HepG2 (cell line): Measurements from ENCODE around the gene ZNF674. TPM values are rescaled to one million over a fixed set of nuclear protein-coding genes. Genes with fewer than 3 reads are reported as not detected.

ENCODE experiments used
- ARHGAP35 ChIP-seq: sonication (generic); formaldehyde crosslinking; IDR thresholded peaks from 2 replicates; pipeline ENCODE4 v1.9.0; 2022; ENCODE audit warnings: mild to moderate bottlenecking, inconsistent platforms, moderate library complexity, missing genetic modification reagents, borderline replicate concordance
- BCL3 ChIP-seq: sonication (generic); formaldehyde crosslinking; IDR thresholded peaks from 2 replicates; pipeline ENCODE4 v1.5.1; 2020; ENCODE audit warnings: mild to moderate bottlenecking, missing genetic modification reagents, moderate library complexity
- CBFB ChIP-seq: sonication (generic); formaldehyde crosslinking; IDR thresholded peaks from 2 replicates; pipeline ENCODE4 v1.4.0; 2020; ENCODE audit warnings: missing genetic modification reagents
- EED ChIP-seq: sonication (generic); formaldehyde crosslinking; IDR thresholded peaks from 2 replicates; pipeline ENCODE4 v1.5.0; 2020; ENCODE audit warnings: mild to moderate bottlenecking, missing genetic modification reagents
- EHMT2 ChIP-seq: fragments of 200-600 bp; sonication (generic); IDR thresholded peaks from 2 replicates; pipeline ENCODE4 v1.7.0; 2017; ENCODE audit warnings: antibody characterized with exemption, low read depth, low read length, borderline replicate concordance
- ERF ChIP-seq: IDR thresholded peaks from 2 replicates; pipeline ENCODE4 v1.6.1; 2018; ENCODE audit warnings: missing biosample characterization, missing genetic modification reagents
- FOXO1 ChIP-seq: sonication (generic); formaldehyde crosslinking; IDR thresholded peaks from 2 replicates; pipeline ENCODE4 v1.4.0; 2020; ENCODE audit warnings: missing genetic modification reagents
- HDAC2 ChIP-seq: sonication (generic); formaldehyde crosslinking; IDR thresholded peaks from 2 replicates; pipeline ENCODE4 v1.4.0; 2020; ENCODE audit warnings: missing genetic modification reagents
- HNF4A ChIP-seq: sonication (generic); formaldehyde crosslinking; IDR thresholded peaks from 2 replicates; pipeline ENCODE4 v1.4.0; 2020; ENCODE audit warnings: missing genetic modification reagents
- HNRNPUL1 ChIP-seq: fragments of 200-400 bp; formaldehyde crosslinking; IDR thresholded peaks from 2 replicates; pipeline ENCODE4 v1.6.1; 2017; ENCODE audit warnings: low read depth, mild to moderate bottlenecking, low read length, moderate library complexity
- HOXA5 ChIP-seq: sonication (generic); formaldehyde crosslinking; IDR thresholded peaks from 2 replicates; pipeline ENCODE4 v1.4.0; 2020; ENCODE audit warnings: missing genetic modification reagents
- KDM2A ChIP-seq: sonication (generic); formaldehyde crosslinking; IDR thresholded peaks from 2 replicates; pipeline ENCODE4 v1.4.0; 2020; ENCODE audit warnings: low read depth, missing genetic modification reagents, borderline replicate concordance
- KLF12 ChIP-seq: sonication (generic); formaldehyde crosslinking; IDR thresholded peaks from 2 replicates; pipeline ENCODE4 v1.4.0; 2020; ENCODE audit warnings: missing genetic modification reagents, borderline replicate concordance
- MBD4 ChIP-seq: IDR thresholded peaks from 2 replicates; pipeline ENCODE4 v1.6.1; 2012; ENCODE audit warnings: low read length, inconsistent platforms, borderline replicate concordance
- MIER3 ChIP-seq: IDR thresholded peaks from 2 replicates; pipeline ENCODE4 v1.6.1; 2016; ENCODE audit warnings: missing compliant biosample characterization, borderline replicate concordance
- NFE2 ChIP-seq: sonication (generic); formaldehyde crosslinking; IDR thresholded peaks from 2 replicates; pipeline ENCODE4 v1.4.0; 2020; ENCODE audit warnings: missing genetic modification reagents
- STAT6 ChIP-seq: sonication (generic); formaldehyde crosslinking; IDR thresholded peaks from 2 replicates; pipeline ENCODE4 v1.4.0; 2020; ENCODE audit warnings: missing genetic modification reagents, mild to moderate bottlenecking, borderline replicate concordance
- TOE1 ChIP-seq: sonication (generic); formaldehyde crosslinking; IDR thresholded peaks from 2 replicates; pipeline ENCODE4 v1.4.0; 2020; ENCODE audit warnings: mild to moderate bottlenecking, missing genetic modification reagents
- ZBTB34 ChIP-seq: sonication (generic); formaldehyde crosslinking; IDR thresholded peaks from 2 replicates; pipeline ENCODE4 v1.8.0; 2022; ENCODE audit warnings: mild to moderate bottlenecking, missing genetic modification reagents
- ZKSCAN1 ChIP-seq: fragments of 150-350 bp; IDR thresholded peaks from 2 replicates; pipeline ENCODE4 v1.6.1; 2014; ENCODE audit warnings: low read length
- ZNF225 ChIP-seq: sonication (generic); formaldehyde crosslinking; IDR thresholded peaks from 2 replicates; pipeline ENCODE4 v1.4.0; 2020; ENCODE audit warnings: mild to moderate bottlenecking, missing genetic modification reagents
- ZNF496 ChIP-seq: sonication (generic); formaldehyde crosslinking; IDR thresholded peaks from 2 replicates; pipeline ENCODE4 v1.8.1; 2023; ENCODE audit warnings: mild to moderate bottlenecking, moderate library complexity, missing genetic modification reagents; ENCODE audit not compliant: insufficient replicate concordance
- ZNF740 ChIP-seq: sonication (generic); formaldehyde crosslinking; IDR thresholded peaks from 2 replicates; pipeline ENCODE4 v1.4.0; 2020; ENCODE audit warnings: missing genetic modification reagents
- ZNF761 ChIP-seq: sonication (generic); formaldehyde crosslinking; conservative IDR thresholded peaks from 2 replicates; pipeline ENCODE4 v1.4.0; 2020; ENCODE audit warnings: mild to moderate bottlenecking, missing genetic modification reagents
- ZNF782 ChIP-seq: sonication (generic); formaldehyde crosslinking; IDR thresholded peaks from 2 replicates; pipeline ENCODE4 v1.4.0; 2020; ENCODE audit warnings: missing genetic modification reagents, mild to moderate bottlenecking, borderline replicate concordance
- ZSCAN9 ChIP-seq: IDR thresholded peaks from 2 replicates; pipeline ENCODE4 v1.6.1; 2016; ENCODE audit warnings: borderline replicate concordance
- polyA plus RNA-seq, 8 experiments: library from polyadenylated mRNA; depleted of rRNA in 3 of 8; stranded (reverse) in 7 of 8; unstranded in 1 of 8; fragments of >200 nt; fragmentation: Illumina TruSeq in 4 of 8; extraction: Trizol in 4 of 8; gene quantifications; 2 replicates each; pipeline versions ENCODE4 v1.2.1 to v1.2.3, GENCODE V29; 2011 to 2016; ENCODE audit warnings: low read depth in 4 of 8, missing spikeins in 1 of 8, mixed read lengths in 1 of 8; ENCODE audit not compliant: insufficient read depth in 1 of 8
- total RNA-seq, 5 experiments: library from RNA; depleted of rRNA; stranded (reverse); fragments of >200 nt; fragmentation: Illumina TruSeq; extraction: Trizol; gene quantifications; 2 replicates each; pipeline ENCODE4 v1.2.3, GENCODE V29; 2016; ENCODE audit warnings: low read depth in 1 of 5

Gene ZNF674
- total and polyA plus RNA-seq, 2 of the 13 experiments (the other 11 are each of a cell fraction or from before 2014, with no cell fraction given): 2.9 to 3.5 TPM

GRCh38 chrX:46573892-46574773 lies 28.9 kb upstream of the ZNF674 start (continued):
- TF ChIP-seq KLF12 (CRISPR knock-in tag) (no peak), ERF (no peak), EED (CRISPR knock-in tag) (no peak), ZNF782 (CRISPR knock-in tag) (no peak), CBFB (no peak), HNF4A (CRISPR knock-in tag) (no peak), EHMT2 (no peak), FOXO1 (no peak), ZNF225 (CRISPR knock-in tag) (no peak), ZNF496 (no peak), NFE2 (CRISPR knock-in tag) (no peak), BCL3 (no peak), HNRNPUL1 (no peak), ZKSCAN1 (no peak), ZNF740 (no peak), ARHGAP35 (CRISPR knock-in tag) (no peak), TOE1 (CRISPR knock-in tag) (no peak), ZSCAN9 (CRISPR knock-in tag) (no peak), HOXA5 (CRISPR knock-in tag) (no peak), HDAC2 (CRISPR knock-in tag) (no peak), ZNF761 (CRISPR knock-in tag) (no peak), ZBTB34 (CRISPR knock-in tag) (no peak), STAT6 (no peak), KDM2A (CRISPR knock-in tag) (0 out of 2 replicates have a peak, but pooled peaks have one; percentile 20), MIER3 (CRISPR knock-in tag) (no peak), MBD4 (no peak)
